HK-2 (cell line): ENCODE measurements around the gene CTBP2.

Source experiments
- DNase-seq: peaks from one replicate; pipeline ENCODE4 v3.0.0-alpha.2; 2018; ENCODE audit not compliant: unreplicated experiment

Gene CTBP2

DNA sequence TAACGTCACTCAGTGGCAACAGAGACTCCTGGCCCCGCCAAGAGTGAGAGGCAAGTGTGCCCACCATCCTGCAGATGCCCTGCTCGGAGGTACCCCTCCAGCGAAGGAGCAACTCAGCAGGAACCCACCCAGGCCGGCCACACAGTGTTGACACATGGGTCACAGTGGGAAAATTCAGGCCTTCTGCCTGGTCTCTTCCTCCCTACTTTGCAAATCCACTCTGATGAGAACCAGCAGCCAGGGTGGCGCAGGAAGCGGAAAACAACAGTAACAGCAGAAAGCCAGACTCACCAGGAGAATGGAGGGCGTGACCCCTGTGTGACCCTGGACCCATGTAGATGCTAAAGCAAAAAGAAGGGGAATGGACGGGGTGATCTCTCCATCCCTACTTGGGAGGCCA lies 53.8 kb downstream of the CTBP2 start:
- DNase-seq: no peak

DNA sequence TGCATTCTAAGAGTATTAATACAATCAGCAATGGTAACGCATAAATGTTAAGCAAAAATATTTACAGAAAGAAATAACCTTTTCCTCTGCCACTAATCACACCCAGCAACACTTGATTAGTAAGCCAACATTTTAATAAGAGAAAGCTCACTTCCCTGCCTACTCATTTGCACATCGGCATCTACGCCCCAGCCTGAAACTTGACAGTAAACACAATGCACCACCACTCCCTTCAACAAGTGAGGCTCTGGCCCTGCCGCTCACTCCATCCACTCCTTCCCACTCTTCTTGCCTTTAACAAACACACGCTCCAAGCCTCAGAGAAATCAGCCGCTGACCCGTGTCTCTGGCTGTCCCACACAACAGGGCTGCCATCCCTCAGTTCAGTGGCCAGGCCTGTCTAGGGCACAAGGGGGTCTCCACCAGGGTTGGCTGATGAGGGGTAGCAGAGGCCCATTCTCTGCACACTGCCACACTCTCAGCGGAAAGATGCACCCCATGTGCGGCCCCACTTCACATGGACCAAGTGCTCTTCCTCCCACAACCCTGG lies 54.6 kb downstream of the CTBP2 start:
- DNase-seq: no peak

DNA sequence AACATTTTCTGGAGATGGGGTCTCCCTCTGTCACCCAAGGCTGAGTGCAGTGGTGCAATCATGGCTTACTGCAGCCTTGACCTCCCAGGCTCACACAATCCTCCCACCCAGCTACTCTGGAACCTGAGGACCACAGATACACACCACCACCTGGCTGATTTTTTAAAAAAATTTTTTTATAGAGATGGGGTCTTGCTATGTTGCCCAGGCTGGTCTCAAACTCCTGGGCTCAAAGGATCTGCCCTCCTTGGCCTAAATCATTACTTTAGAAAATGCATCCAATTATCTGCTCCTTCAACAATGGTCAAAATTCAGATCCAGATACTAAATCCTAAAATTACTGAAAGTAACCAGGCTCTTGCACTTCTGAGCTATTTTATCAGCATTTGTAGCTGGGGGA lies 55.2 kb downstream of the CTBP2 start:
- DNase-seq: no peak

DNA sequence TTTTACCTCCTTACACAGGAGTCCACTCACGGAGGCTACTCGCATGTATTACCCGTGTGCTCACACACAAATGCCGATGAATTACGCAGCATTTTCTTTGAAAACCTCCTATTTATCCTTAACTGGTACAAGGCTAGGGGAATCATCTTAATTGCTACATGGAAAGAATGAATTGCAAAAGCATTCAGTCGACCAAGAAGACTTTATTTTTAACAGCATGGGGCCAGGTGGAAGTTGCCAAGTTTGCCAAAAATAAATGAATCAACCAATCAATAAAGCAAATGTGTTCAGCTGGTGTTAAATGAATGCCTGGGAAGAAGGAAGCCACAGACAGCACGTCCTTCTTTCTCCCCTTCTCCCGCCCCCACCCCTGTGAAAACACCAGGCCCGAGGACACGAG lies 55.8 kb downstream of the CTBP2 start:
- DNase-seq: no peak

DNA sequence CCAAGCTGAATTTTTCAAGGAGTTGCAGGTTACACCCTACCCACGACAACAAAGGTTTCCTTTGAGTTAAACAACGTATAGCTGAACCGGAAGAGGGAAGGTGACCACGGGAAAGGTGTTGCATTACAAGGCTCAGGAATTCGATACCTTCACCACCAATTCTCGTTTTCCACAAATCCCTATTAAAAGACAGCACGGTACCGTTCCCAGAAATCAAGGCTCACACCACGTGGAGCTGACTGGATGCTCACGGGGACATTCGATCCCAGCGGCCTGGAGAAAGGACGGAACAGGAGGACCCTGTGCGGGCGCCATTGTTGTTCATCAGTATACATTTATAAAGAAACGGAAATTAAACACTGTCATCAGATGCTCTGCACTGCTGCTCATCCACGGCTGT lies 56.4 kb downstream of the CTBP2 start:
- no peak for DNase-seq

DNA sequence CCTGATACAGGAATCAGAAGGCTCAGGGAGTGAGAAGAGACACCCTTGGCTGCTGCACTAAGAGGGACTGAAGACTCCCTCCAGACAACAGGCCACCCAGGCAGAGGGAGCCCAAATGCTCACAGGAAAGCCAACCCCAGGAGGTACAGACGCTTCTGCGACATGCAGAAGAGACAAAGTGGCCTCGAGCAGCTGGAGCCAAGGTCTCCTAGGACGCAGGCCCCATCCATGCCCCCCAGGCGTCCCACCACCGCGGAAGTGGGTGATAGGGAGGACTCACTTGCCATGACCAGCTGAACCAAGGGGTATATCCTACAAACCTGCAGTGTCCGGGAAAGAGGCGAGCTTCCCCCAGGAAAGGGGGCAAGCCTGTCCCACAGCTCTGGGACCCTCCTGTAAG lies 56.9 kb downstream of the CTBP2 start:
- DNase-seq: no peak

DNA sequence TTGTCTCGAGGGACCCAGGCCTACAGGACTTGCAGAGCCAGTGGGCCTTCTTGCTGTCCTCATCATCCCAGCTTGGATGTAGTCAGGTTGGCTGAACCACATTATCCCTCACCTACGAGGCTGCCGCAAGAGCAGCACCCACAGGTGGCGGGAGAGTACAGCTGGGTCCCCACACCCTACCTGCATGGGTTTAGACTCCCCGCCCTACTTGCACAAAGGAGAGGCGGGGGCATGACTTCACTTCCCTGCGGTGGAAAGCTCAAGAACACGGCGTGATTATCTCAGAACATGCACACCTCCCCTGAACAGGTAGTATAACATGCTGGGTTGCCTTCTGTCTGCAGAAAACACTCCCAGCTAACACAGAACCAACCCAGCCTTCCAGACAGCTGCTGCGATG lies 57.5 kb downstream of the CTBP2 start:
- no peak for DNase-seq

DNA sequence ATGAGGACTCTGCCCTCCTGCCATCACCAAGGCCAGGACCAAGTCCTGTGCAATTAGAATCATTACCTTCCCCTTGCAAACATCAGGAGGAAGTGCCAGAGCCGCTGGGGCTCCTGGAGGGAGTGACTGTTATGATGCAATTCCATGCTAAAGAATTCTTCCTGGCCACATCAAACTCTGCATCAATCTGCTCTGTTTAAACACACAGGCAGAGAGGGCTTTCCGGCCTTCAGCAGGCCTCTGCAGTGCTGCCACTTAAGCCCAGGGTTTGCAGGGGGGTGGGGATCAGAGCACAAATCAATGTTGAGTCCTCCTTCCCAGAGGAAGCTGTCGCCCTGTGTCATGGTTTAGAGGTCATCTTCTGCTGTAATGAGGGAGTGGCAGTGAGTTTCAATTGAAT lies 58.1 kb downstream of the CTBP2 start:
- no peak for DNase-seq

DNA sequence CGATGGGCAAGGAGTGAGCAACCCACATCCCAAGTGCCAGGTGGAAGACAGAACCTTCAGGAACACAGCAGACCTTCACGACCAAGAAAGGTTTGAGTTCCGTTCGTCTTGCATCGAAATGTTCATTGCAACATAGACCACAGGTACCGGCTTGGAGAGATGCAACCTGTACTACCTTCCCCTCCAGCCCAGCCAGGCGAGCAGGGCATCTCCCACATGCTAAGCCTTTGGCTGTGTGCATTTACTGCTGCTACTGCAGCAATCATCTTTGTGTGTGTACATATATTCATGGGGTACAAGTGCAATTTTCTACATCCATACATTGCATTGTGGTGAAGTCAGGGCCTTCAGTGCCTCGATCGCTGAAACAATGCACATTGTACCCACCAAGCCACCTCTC lies 58.8 kb downstream of the CTBP2 start:
- DNase-seq: no peak

DNA sequence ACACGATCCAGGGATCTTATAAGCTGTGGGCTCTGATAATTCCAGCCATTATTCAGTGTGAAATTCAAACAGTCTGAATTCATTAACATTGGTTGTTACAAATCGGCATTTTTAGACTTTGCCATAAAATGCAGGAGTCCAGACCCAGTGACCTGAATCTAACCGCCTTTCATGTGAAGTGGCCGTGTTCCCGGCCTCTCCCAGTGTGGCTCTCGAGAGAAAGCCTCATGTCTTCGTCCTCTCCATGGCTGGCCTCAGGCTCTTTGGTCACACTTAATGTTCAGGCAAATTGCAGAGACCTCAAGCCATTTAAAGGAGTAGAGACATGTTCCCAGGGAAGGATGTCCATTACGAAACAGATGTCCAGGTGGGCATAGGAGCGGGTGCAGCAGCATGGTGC lies 59.3 kb downstream of the CTBP2 start:
- no peak for DNase-seq

DNA sequence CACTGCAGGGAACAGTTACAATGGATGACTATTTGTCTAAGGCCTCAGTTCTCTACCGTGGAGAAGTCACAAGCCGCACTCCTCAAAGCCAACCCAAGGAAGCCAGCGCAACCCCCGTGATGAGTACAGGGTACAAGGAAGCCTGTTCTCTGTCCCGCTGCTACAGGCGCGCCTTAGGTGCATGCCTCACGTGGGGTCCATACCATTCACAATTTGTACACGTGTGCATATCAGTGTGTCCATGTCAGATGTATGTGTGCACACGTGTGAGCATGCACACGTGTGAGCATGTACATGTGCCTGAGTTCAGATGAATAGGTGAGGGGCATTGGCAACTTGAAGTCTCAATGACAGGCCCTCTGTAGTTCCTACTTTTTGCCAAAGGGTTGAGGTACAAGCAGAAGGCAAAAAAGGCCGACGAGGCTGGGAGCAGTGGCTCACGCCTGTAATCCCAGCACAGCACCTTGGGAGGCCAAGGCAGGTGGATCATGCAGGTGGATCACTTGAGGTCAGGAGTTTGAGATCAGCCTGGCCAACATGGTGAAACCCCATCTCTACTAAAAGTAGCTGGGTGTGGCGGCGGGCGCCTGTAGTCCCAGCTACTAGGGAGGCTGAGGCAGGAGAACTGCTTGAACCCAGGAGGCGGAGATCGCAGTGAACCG lies 62.8 kb downstream of the CTBP2 start:
- DNase-seq: no peak

DNA sequence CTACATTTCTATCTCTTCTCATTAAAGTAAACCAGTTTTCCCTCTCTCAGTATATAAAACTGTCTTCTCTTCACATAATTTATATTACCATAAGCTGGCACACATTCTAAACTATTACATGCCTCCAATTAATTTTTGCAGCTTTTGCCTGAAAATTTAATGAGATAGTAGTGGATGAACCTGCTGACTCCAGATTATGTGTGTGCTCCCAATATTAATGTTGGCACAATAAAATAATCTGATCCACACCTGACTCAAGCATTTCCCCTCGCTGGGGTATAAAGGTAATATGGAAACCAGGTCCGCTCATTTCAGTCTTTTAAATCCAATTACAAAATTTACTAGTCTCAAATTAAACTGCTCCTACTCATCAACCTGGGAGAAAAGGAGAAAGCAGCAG lies 63.4 kb downstream of the CTBP2 start:
- DNase-seq: no peak

DNA sequence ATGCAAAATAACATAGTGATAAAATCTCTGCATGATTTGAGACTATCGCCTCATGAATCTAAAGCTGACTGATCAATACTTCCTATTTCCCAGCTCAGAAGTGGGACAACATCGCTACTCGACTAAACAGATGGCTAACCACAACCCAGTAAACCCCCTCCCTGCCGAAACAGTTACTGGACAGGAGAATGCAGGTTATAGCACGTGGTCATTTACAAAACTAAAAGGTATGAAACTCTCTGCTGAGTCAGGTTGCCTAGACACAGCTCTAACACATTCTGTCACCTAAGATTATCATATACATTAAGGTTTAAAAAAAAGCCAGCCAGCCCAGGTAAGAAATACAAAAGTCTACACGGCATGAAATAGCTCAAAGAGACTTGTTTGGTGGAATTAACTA lies 64.0 kb downstream of the CTBP2 start:
- DNase-seq: no peak

DNA sequence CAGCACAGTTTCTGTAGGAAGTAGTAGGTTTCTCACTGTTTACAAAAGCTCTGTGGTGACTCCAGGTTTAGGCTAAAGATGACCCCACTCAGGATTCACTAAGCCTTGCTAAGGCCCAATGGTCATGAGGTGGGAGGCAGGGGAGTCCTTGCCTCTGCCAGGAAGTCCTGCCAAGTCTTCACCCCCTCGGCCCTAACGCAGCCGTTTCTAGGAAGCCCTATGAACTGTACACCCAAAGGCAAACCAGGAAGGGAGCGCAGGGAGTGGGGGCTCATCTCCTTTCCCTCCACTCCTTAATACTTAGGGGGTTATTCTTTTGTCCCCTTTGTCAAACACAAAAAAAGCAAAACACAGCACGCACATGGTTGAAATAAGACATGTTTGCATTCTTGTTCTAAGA lies 64.6 kb downstream of the CTBP2 start:
- DNase-seq: no peak

DNA sequence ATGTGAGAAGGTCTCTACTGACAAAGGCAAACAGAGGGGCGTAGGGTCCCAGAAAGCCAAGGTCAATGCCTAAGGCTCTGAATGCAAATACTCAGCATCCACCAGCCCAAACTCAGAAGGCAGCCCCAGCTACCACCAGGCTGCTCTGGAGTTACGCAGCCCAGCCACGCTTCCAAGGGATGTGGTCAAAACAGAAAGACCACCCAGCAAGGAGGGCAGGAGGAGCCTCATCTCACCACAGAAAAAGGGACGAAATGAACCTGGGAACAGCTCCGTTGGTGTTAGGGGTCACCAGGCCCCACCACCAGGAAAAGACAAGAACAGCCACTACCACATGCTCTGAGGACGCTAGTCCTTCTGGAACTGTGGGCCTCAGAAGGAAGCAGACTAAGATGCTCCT lies 65.1 kb downstream of the CTBP2 start:
- DNase-seq: no peak

DNA sequence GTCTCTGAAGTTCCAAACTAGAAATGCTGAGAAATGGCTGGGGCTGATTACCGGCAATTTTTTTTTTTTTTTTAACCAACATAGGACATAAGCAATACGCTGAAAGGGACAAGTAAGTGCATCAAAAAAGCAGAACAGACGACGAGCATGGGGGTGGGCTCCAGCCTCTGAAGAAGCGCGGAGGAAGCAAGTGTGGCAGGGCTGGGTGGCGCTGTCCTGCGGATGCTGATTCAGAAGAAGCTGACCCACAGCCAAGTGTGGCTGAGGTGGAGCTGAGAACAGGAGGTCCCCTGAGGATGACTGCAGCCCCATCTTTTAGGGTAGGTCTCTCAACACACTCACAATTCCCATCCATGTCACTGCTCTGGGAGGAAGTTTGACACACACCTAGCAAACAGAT lies 65.6 kb downstream of the CTBP2 start:
- no peak for DNase-seq

DNA sequence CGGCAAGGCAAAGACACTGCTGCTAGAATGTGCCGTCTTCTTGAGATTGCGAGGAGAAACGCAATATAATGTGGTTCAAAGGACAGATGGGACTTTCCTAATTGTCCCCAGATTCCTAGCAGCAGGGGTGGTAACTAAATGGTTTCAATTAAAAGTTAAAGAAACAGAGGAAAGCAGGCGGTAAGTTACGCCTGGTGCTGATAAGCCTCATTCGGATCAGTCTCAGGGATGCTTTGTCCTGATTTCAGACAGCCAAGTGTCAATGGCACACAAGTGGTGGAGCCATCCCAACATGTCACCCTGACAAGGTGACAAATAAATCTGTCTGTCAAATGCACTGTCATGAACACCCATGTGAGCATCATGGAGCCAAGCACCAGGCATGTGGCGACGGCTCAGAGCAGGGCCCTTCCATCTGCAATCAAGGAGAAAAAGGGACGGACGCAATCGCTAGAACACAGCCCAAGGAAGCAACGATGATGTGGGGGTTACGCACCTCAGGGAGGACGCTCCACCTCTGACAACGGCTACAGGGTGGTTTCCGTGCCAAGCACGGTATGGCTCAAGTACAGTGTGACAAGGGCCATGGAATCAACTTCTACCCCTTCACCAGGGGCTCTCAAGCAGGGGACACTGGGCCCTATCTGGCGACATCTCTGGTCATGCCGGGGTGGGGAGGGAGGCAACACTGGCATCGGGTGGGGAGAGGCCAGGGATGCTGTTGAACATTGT lies 66.2 kb downstream of the CTBP2 start:
- no peak for DNase-seq

DNA sequence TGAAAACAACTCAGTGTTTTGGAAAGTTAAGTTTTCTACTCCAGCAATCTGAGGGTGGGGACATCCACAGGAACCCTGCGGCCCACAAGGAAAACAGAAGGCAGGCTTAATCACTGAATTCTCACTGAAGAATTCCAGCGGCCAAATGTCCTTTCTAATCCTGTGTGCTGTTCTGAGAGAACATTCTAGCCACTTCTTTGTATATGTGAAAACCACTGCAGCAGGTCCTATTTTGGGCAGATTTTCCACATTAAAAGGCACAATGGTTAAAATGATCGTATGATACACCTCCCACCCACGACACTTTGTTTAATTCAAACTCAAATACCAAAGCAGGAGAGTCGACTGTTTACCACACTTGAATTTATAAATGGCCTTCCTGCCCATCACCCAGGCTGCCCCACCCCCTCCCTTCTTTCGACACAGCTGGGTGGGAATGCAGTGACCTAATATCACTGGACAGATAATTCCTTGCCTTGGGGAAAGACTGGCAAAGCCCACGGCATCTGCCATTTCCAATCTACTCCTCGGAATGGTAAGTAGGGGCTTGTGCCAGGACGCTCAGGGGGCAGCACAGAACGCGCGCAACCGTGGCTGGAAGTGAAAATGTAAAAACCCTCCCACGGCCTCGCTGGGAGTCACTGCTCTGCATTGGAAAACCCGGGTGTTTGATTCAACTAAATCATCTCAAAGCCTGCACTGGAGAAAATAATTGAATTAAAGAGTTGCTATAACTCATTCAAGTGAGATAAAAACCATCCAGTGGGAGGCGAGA lies 67.0 kb downstream of the CTBP2 start:
- DNase-seq: no peak

DNA sequence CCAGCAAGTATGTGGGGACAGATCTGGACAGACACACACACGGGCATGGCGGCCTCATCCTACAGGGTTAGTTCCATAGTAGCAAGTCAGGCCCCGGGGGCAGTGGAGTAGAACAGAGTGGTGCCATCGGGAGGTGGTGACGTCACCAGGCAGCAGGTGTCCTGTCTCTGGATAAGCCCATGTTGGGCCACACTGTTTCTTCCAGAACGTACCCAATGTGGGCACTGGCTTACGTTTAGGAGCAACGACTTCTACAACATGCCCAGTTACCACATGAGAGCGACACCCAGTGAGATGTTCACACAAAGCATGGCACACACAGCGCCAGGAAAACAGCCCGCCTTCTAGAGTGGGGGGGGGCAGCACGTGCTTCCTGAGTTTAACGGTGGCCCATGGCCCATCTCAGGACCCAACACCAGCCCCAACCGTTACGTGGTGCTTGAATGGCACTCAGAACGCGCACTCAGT lies 67.8 kb downstream of the CTBP2 start:
- no peak for DNase-seq

DNA sequence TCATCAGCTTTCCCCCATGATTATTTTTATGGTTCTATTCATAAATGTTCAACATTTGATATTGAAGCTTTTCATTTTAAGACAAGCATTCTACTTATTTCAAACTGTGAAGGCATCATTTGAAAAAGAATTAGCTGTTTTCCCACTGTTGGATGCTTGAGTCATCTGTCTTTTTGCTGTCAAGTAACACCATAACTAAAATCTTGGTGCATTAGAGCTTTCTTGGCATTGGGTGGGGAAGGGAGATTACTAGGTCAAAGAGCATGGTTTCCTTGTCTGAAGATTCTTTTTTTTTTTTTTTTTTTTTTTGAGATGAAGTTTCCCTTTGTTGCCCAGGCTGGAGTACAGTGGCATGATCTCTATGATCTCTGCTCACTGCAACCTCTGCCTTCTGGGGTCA lies 68.5 kb downstream of the CTBP2 start:
- DNase-seq: no peak

DNA sequence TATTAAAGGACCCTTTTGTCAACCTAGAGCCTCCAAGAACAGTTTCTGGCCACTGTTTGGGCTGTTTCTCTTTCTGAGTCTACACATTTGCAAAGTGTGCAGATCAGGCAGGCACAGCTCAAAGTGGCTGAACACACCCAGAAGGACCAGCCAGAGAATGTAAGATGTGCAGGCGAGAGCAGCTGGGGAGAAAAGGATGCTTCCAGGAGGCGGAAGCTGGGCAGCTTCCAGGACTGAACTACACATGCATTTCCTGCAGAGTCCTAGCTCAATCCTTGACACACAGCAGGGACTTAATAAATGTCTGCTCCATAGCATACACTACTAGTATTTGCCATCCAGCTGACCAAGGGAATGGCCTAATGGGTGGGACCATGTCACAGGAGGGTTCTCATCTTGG lies 70.9 kb downstream of the CTBP2 start:
- DNase-seq: no peak

DNA sequence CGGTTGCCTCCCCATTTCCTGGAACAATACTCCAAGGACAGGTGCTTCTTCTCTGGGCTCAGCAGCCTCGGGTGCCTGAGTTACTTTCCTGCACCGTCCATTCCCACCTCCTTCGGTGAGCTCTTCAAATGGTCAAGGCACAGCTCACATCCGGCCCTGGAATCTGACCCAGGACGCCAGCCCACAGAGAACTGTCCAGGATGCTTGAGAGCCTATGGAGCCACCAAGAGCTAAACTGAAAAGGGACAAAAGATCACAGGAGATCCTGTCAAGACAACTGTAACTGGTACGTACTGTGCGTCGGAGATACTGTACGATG lies 72.5 kb downstream of the CTBP2 start:
- no peak for DNase-seq
